Common myeloid progenitor, CD34-positive (primary cell): ENCODE data around the gene SLC28A2.
"Not testable (repeated sequence)": the region's sequence is repeated elsewhere in the genome, so short reads cannot be mapped to it uniquely, and the experiment has no call there.

Experiments used
- CTCF ChIA-PET: fragments of 350-600 bp; sonication (Branson Sonifier 250); formaldehyde crosslinking; loops from one replicate; lab custom pipeline; 2021; ENCODE audit warnings: antibody characterized with exemption; lab: Charles Lee
- POLR2A ChIA-PET: fragments of 350-600 bp; sonication (Branson Sonifier 250); formaldehyde crosslinking; loops from one replicate; lab custom pipeline; 2021; ENCODE audit warnings: antibody characterized with exemption; lab: Charles Lee
- DNase-seq, 3 donors: peaks; one replicate each; pipeline versions ENCODE4 v3.0.0 to v3.0.0-alpha.2; 2013
- H3K27ac ChIP-seq, 2 experiments: 1 replicate in 1 of 2; 2 replicates in 1 of 2; pipeline ENCODE4 v1.7.0; 2013; ENCODE audit warnings: inconsistent platforms in 2 of 2, low read length in 2 of 2, mild to moderate bottlenecking in 2 of 2, low read depth in 1 of 2, moderate library complexity in 1 of 2; ENCODE audit not compliant: severe bottlenecking in 2 of 2, insufficient read depth in 1 of 2, poor library complexity in 1 of 2
- H3K27me3 ChIP-seq, 5 experiments: replicated peaks in 2 of 5; 1 replicate in 3 of 5; 2 replicates in 2 of 5; pipeline versions ENCODE4 v1.6.1 to v1.7.0; 2013; ENCODE audit warnings: low read length in 4 of 5, mild to moderate bottlenecking in 2 of 5, moderate library complexity in 2 of 5, inconsistent platforms in 1 of 5; ENCODE audit not compliant: insufficient read depth in 5 of 5, control insufficient read depth in 4 of 5
- H3K36me3 ChIP-seq, 4 experiments: 1 replicate in 2 of 4; 2 replicates in 2 of 4; pipeline versions ENCODE4 v1.6.1 to v1.7.0; 2013; ENCODE audit warnings: low read length in 3 of 4, control low read depth in 1 of 4, mild to moderate bottlenecking in 1 of 4; ENCODE audit not compliant: control insufficient read depth in 4 of 4, insufficient read depth in 4 of 4
- H3K4me1 ChIP-seq, 4 experiments: 1 replicate in 3 of 4; 2 replicates in 1 of 4; pipeline versions ENCODE4 v1.6.1 to v1.7.1; 2013; ENCODE audit warnings: low read length in 3 of 4, mild to moderate bottlenecking in 3 of 4, control low read depth in 1 of 4, inconsistent platforms in 1 of 4, moderate library complexity in 1 of 4; ENCODE audit not compliant: control insufficient read depth in 4 of 4, insufficient read depth in 4 of 4; ENCODE audit errors: control extremely low read depth in 1 of 4
- H3K4me3 ChIP-seq, 7 experiments: 1 replicate in 4 of 7; 2 replicates in 3 of 7; pipeline versions ENCODE4 v1.5.1 to v1.7.0; 2013; ENCODE audit warnings: mild to moderate bottlenecking in 7 of 7, low read length in 6 of 7, moderate library complexity in 6 of 7, inconsistent platforms in 2 of 7, low read depth in 2 of 7, control low read depth in 1 of 7; ENCODE audit not compliant: insufficient read depth in 4 of 7, control insufficient read depth in 1 of 7; ENCODE audit errors: extremely low read depth in 1 of 7
- H3K9me3 ChIP-seq, 5 experiments: 1 replicate in 4 of 5; 2 replicates in 1 of 5; pipeline versions ENCODE4 v1.6.1 to v1.7.1; 2013; ENCODE audit warnings: low read length in 4 of 5, mild to moderate bottlenecking in 2 of 5, inconsistent platforms in 1 of 5, low read depth in 1 of 5, moderate library complexity in 1 of 5; ENCODE audit not compliant: control insufficient read depth in 4 of 5, insufficient read depth in 2 of 5; ENCODE audit errors: control extremely low read depth in 1 of 5
- WGBS: methylation state at CpG from one replicate; pipeline ENCODE4 v1.1.5; 2013; ENCODE audit not compliant: insufficient coverage; 5-methylcytosine and 5-hydroxymethylcytosine counted together

Gene SLC28A2

GRCh38 chr15:45279024-45279698 is 27.1 kb downstream of the SLC28A2 start:
- peak; percentile 97 to 98 (median 98) for DNase-seq
- ChIA-PET CTCF (interaction anchor here (2.4 kb wide), 1 partner anchor 74 kb away, joined by 8 read pairs; no protein-coding TSS in a partner anchor), POLR2A (interaction anchor here (0.6 kb wide), 2 partner anchors 111 to 308 kb away, joined by 3 read pairs; no protein-coding TSS in a partner anchor)
- under 1% methylated on average over 32 of the region's 33 CpGs for WGBS
- H3K36me3 ChIP-seq: no peaks in the 10 kb centered on the region
- H3K27me3 ChIP-seq: no peaks in the 10 kb centered on the region
- peak overlapping the region; percentile 82 to 84 for H3K27ac ChIP-seq
- no peaks in the 10 kb centered on the region for H3K9me3 ChIP-seq
- peaks cover 11 to 20% (median 14%) of the 10 kb centered on the region in 4 experiments for H3K4me1 ChIP-seq
- peak overlapping the region; percentile 70 to 99 (median 93) for H3K4me3 ChIP-seq

- ChIA-PET POLR2A (no interaction called here), CTCF (no interaction called here)
- DNase-seq: no peak
- Histone ChIP-seq H3K9me3 (no peaks in the 10 kb centered on the region), H3K36me3 (no peaks in the 10 kb centered on the region), H3K4me1 (no peaks in the 10 kb centered on the region), H3K27me3 (no peaks in the 10 kb centered on the region), H3K4me3 (no peak overlapping the region), H3K27ac (no peak overlapping the region)
- no CpG with 5 or more reads among the region's 2 CpGs for WGBS
Observed at GRCh38 chr15:45285413-45285812, 33.4 kb downstream of the SLC28A2 start.

GRCh38 chr15:45287390-45287956 is 35.4 kb downstream of the SLC28A2 start:
- H3K4me1 ChIP-seq: no peaks in the 10 kb centered on the region
- DNase-seq: no peak
- no peak overlapping the region for H3K4me3 ChIP-seq
- H3K27me3 ChIP-seq: no peaks in the 10 kb centered on the region
- CTCF ChIA-PET: interaction anchor here (0.9 kb wide), 1 partner anchor 29 kb away, joined by 3 read pairs; no protein-coding TSS in a partner anchor
- no peak overlapping the region for H3K27ac ChIP-seq
- POLR2A ChIA-PET: no interaction called here
- no peaks in the 10 kb centered on the region for H3K9me3 ChIP-seq
- H3K36me3 ChIP-seq: no peaks in the 10 kb centered on the region
- WGBS: no CpG with 5 or more reads among the region's 2 CpGs

GRCh38 chr15:45288947-45289346 is 36.9 kb downstream of the SLC28A2 start:
- H3K4me1 ChIP-seq: no peaks in the 10 kb centered on the region
- 96% methylated on average over 5 of the region's 6 CpGs for WGBS
- ChIA-PET POLR2A (no interaction called here), CTCF (interaction anchor here (0.8 kb wide), 1 partner anchor 83 kb away, joined by 3 read pairs; no protein-coding TSS in a partner anchor)
- H3K27me3 ChIP-seq: no peaks in the 10 kb centered on the region
- H3K27ac ChIP-seq: no peak overlapping the region
- DNase-seq: no peak
- no peak overlapping the region for H3K4me3 ChIP-seq
- no peaks in the 10 kb centered on the region for H3K9me3 ChIP-seq
- H3K36me3 ChIP-seq: no peaks in the 10 kb centered on the region

GRCh38 chr15:45291822-45292582 is 40.0 kb downstream of the SLC28A2 start:
- Histone ChIP-seq H3K27ac (no peak overlapping the region), H3K27me3 (no peaks in the 10 kb centered on the region), H3K4me3 (no peak overlapping the region), H3K9me3 (peaks cover 0 to 3% (median 0%) of the 10 kb centered on the region in 5 experiments), H3K36me3 (no peaks in the 10 kb centered on the region), H3K4me1 (no peaks in the 10 kb centered on the region)
- ChIA-PET POLR2A (no interaction called here), CTCF (interaction anchor here (0.7 kb wide), 1 partner anchor 46 kb away, joined by 3 read pairs; no protein-coding TSS in a partner anchor)
- no peak for DNase-seq
- 93% methylated on average over 1 of the region's 9 CpGs for WGBS

GRCh38 chr15:45293326-45293725 is 41.3 kb downstream of the SLC28A2 start:
- H3K27me3 ChIP-seq, H3K36me3 ChIP-seq, H3K9me3 ChIP-seq, DNase-seq, H3K27ac ChIP-seq, POLR2A ChIA-PET, H3K4me1 ChIP-seq, CTCF ChIA-PET, H3K4me3 ChIP-seq: not testable (repeated sequence)
- 98% methylated on average over 8 of the region's 27 CpGs for WGBS
